IMR-90 (cell line): ENCODE data around the gene ZNF385C. TPM values are rescaled to one million over a fixed set of nuclear protein-coding genes. Genes with fewer than 3 reads are reported as not detected.

ENCODE experiments used
- ATAC-seq: fragments of 200-7000 bp; cut with Tn5 transposase; 2 replicates; pipeline ENCODE4 v1.9.1; 2020; ENCODE audit warnings: low read depth, mild to moderate bottlenecking, moderate library complexity
- BruUV-seq: library from RNA; stranded (reverse); fragments of 400-500 nt; replicated peaks from 2 replicates; lab custom pipeline; 2021; lab: Mats Ljungman, UMichigan
- CTCF ChIA-PET: fragments of 300-600 bp; formaldehyde crosslinking; extraction: SDS; loops from one replicate; lab custom pipeline; 2021; ENCODE audit warnings: antibody characterized with exemption; lab: Yijun Ruan, JAX
- POLR2A ChIA-PET: fragments of 300-600 bp; sonication (Branson Sonifier 250); formaldehyde crosslinking; loops from one replicate; lab custom pipeline; 2022; ENCODE audit warnings: antibody characterized with exemption; ENCODE audit not compliant: unreplicated experiment; lab: Charles Lee
- DNase-seq: peaks from one replicate; pipeline ENCODE4 v3.0.0; 2013
- H2AFZ ChIP-seq: replicated peaks from 2 replicates; pipeline ENCODE3; 2013; ENCODE audit warnings: low read length, mild to moderate bottlenecking; ENCODE audit not compliant: poor library complexity
- H2AK5ac ChIP-seq: 2 replicates; pipeline ENCODE4 v1.6.1; 2013; ENCODE audit warnings: low read depth, low read length, inconsistent platforms
- H2AK9ac ChIP-seq: replicated peaks from 2 replicates; pipeline ENCODE3; 2013; ENCODE audit warnings: mild to moderate bottlenecking, low read depth, low read length, moderate library complexity; ENCODE audit not compliant: poor library complexity
- H2BK120ac ChIP-seq: 2 replicates; pipeline ENCODE4 v1.6.1; 2013; ENCODE audit warnings: low read depth, low read length, inconsistent platforms
- H2BK15ac ChIP-seq: 3 replicates; pipeline ENCODE4 v1.6.1; 2013; ENCODE audit warnings: low read depth, low read length, inconsistent platforms
- H2BK20ac ChIP-seq: 2 replicates; pipeline ENCODE4 v1.6.1; 2013; ENCODE audit warnings: low read depth, mild to moderate bottlenecking, inconsistent platforms, low read length, moderate library complexity
- H2BK5ac ChIP-seq: 2 replicates; pipeline ENCODE4 v1.6.1; 2013; ENCODE audit warnings: mild to moderate bottlenecking, low read depth, low read length, inconsistent platforms; ENCODE audit not compliant: poor library complexity, severe bottlenecking
- H3K14ac ChIP-seq: replicated peaks from 2 replicates; pipeline ENCODE4 v1.6.1; 2013; ENCODE audit warnings: low read depth, low read length, inconsistent platforms
- H3K18ac ChIP-seq: 2 replicates; pipeline ENCODE4 v1.6.1; 2013; ENCODE audit warnings: low read depth, low read length, control low read depth
- H3K23ac ChIP-seq: 2 replicates; pipeline ENCODE4 v1.6.1; 2013; ENCODE audit warnings: low read depth, low read length, inconsistent platforms
- H3K27ac ChIP-seq: 2 replicates; pipeline ENCODE4 v1.5.1; 2013; ENCODE audit warnings: mild to moderate bottlenecking, control low read depth, low read length; ENCODE audit not compliant: insufficient read depth
- H3K27me3 ChIP-seq: 2 replicates; pipeline ENCODE4 v1.6.1; 2013; ENCODE audit warnings: low read length; ENCODE audit not compliant: control insufficient read depth, insufficient read depth
- H3K36me3 ChIP-seq: 2 replicates; pipeline ENCODE4 v1.6.1; 2013; ENCODE audit warnings: low read length, mixed read lengths; ENCODE audit not compliant: control insufficient read depth, insufficient read depth
- H3K4ac ChIP-seq: 2 replicates; pipeline ENCODE4 v1.6.1; 2013; ENCODE audit warnings: low read depth, low read length, inconsistent platforms
- H3K4me1 ChIP-seq: 2 replicates; pipeline ENCODE4 v1.6.1; 2013; ENCODE audit warnings: low read length, mixed read lengths; ENCODE audit not compliant: control insufficient read depth, insufficient read depth
- H3K4me2 ChIP-seq: 2 replicates; pipeline ENCODE4 v1.6.1; 2013; ENCODE audit warnings: low read depth, mild to moderate bottlenecking, control low read depth, low read length, moderate library complexity
- H3K4me3 ChIP-seq: 2 replicates; pipeline ENCODE4 v1.5.1; 2013; ENCODE audit warnings: low read depth, mild to moderate bottlenecking, control low read depth, low read length, moderate library complexity; ENCODE audit not compliant: insufficient read depth
- H3K56ac ChIP-seq: 2 replicates; pipeline ENCODE4 v1.6.1; 2013; ENCODE audit warnings: low read length, inconsistent platforms; ENCODE audit not compliant: insufficient read depth; ENCODE audit errors: extremely low read depth
- H3K79me1 ChIP-seq, 2 experiments: 2 replicates each; pipeline ENCODE4 v1.6.1; 2013; ENCODE audit warnings: low read length in 2 of 2, inconsistent platforms in 1 of 2, low read depth in 1 of 2
- H3K9ac ChIP-seq: 2 replicates; pipeline ENCODE4 v1.6.1; 2013; ENCODE audit warnings: low read depth, low read length, control low read depth
- H3K9me1 ChIP-seq: 2 replicates; pipeline ENCODE4 v1.6.1; 2013; ENCODE audit warnings: low read length, inconsistent platforms; ENCODE audit not compliant: insufficient read depth
- H3K9me3 ChIP-seq: 2 replicates; pipeline ENCODE4 v1.6.1; 2013; ENCODE audit warnings: low read length; ENCODE audit not compliant: control insufficient read depth, insufficient read depth
- H4K20me1 ChIP-seq: 2 replicates; pipeline ENCODE4 v1.6.1; 2013; ENCODE audit warnings: low read length, inconsistent platforms; ENCODE audit not compliant: insufficient read depth
- H4K5ac ChIP-seq: 2 replicates; pipeline ENCODE4 v1.6.1; 2013; ENCODE audit warnings: mild to moderate bottlenecking, low read depth, low read length, control low read depth
- H4K8ac ChIP-seq, 2 experiments: 2 replicates each; pipeline ENCODE4 v1.6.1; 2013; ENCODE audit warnings: low read depth in 2 of 2, low read length in 2 of 2, control low read depth in 1 of 2, inconsistent platforms in 1 of 2
- H4K91ac ChIP-seq: 2 replicates; pipeline ENCODE4 v1.6.1; 2013; ENCODE audit warnings: low read depth, low read length, inconsistent platforms; ENCODE audit not compliant: insufficient read depth
- NFE2L2 ChIP-seq: fragments of 150-350 bp; IDR thresholded peaks from 2 replicates; pipeline ENCODE4 v1.6.1; 2016; ENCODE audit warnings: low read depth, mild to moderate bottlenecking, low read length
- RCOR1 ChIP-seq: IDR thresholded peaks from 2 replicates; pipeline ENCODE4 v1.6.1; 2012; ENCODE audit warnings: mild to moderate bottlenecking, low read length, improper control_type of control experiment; ENCODE audit not compliant: insufficient replicate concordance
- WGBS, 2 experiments: methylation state at CpG; one replicate each; pipeline versions ENCODE4 v1.1.5 to v1.1.7; 2013; ENCODE audit warnings: missing lambda C conversion rate in 2 of 2; ENCODE audit not compliant: insufficient read length in 1 of 2; ENCODE audit errors: extremely low coverage in 2 of 2; 5-methylcytosine and 5-hydroxymethylcytosine counted together
- dilution Hi-C: fragments of 300-500 bp; cut with HindIII; formaldehyde crosslinking; loops from one replicate; pipeline ENCODE4 v1.14.3; 2018; ENCODE audit warnings: low sequenced_read_pairs; ENCODE audit not compliant: unreplicated experiment
- in situ Hi-C: fragments of 300-500 bp; cut with MboI; formaldehyde crosslinking; loops from 3 replicates; pipeline ENCODE4 v1.14.3; 2019; ENCODE audit warnings: low sequenced_read_pairs, inconsistent platforms, mixed read lengths
- intact Hi-C: fragments of 100-400 bp; cut with micrococcal nuclease; formaldehyde crosslinking; loops from 2 replicates; pipeline ENCODE4 v1.10.0; 2022
- polyA plus RNA-seq, 3 experiments: library from polyadenylated mRNA; depleted of rRNA; stranded (reverse); fragments of >200 nt; gene quantifications; 2 replicates each; pipeline ENCODE4 v1.2.3, GENCODE V29; 2012; ENCODE audit warnings: low replicate concordance in 1 of 3
- total RNA-seq: library from RNA; depleted of rRNA; stranded (reverse); fragments of >200 nt; gene quantifications from 2 replicates; pipeline ENCODE4 v1.2.3, GENCODE V29; 2012
- TF ChIP-seq, protein P1 (sequence below): fragments of 150-350 bp; IDR thresholded peaks from 2 replicates; pipeline ENCODE4 v1.6.1; 2016; ENCODE audit warnings: low read depth, mild to moderate bottlenecking, low read length, moderate library complexity, borderline replicate concordance

Gene ZNF385C
- total and polyA plus RNA-seq, 2 of the 4 experiments (the other 2 are of a cell fraction) = not detected

DNA sequence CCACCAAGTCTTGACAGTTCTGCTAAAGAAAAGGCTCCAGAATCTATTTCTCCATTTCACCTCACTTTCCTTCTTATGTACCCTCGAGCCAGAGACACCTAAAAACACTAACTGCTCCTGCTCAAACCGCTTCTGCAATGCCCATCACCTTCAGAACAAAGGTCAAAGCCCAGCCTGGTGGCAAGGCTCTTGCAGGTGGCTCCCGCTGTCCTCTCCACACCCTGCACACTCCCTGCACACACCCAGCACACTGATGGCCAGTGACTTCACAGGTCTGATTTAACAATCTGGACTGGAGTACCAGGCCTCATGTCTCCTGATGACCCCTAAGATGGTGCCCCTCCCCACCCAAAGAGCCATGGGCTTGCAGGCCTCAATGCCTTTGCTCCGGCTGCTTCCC is 38.0 kb downstream of the ZNF385C start:
- H4K91ac ChIP-seq = no peak overlapping the region
- no peak for DNase-seq
- WGBS, 2 experiments = 50% methylated on average over 2 of the region's 4 CpGs; no CpG with 5 or more reads in 1 of the 2 experiments
- BruUV-seq = no TSS peak
- H2AK9ac ChIP-seq = peak overlapping the region; percentile 90
- H3K14ac ChIP-seq = no peak overlapping the region
- H4K5ac ChIP-seq = no peak overlapping the region
- H2BK15ac ChIP-seq = no peak overlapping the region
- peaks cover 52% of the 10 kb centered on the region for H3K27me3 ChIP-seq
- in situ Hi-C loops (no loop called here), dilution Hi-C loops (no loop called here), intact Hi-C loops (no loop called here)
- H3K4me2 ChIP-seq = no peak overlapping the region
- H3K27ac ChIP-seq = no peak overlapping the region
- H3K56ac ChIP-seq = no peak overlapping the region
- H3K36me3 ChIP-seq = no peaks in the 10 kb centered on the region
- H3K79me1 ChIP-seq = no peaks in the 10 kb centered on the region
- H3K9me3 ChIP-seq = no peaks in the 10 kb centered on the region
- H3K18ac ChIP-seq = no peak overlapping the region
- H2AK5ac ChIP-seq = no peak overlapping the region
- no peak for ATAC-seq
- no peak overlapping the region for H3K4me3 ChIP-seq
- H3K23ac ChIP-seq = no peak overlapping the region
- TF ChIP-seq RCOR1 (no peak), NFE2L2 (no peak)
- TF ChIP-seq, protein P1, sequence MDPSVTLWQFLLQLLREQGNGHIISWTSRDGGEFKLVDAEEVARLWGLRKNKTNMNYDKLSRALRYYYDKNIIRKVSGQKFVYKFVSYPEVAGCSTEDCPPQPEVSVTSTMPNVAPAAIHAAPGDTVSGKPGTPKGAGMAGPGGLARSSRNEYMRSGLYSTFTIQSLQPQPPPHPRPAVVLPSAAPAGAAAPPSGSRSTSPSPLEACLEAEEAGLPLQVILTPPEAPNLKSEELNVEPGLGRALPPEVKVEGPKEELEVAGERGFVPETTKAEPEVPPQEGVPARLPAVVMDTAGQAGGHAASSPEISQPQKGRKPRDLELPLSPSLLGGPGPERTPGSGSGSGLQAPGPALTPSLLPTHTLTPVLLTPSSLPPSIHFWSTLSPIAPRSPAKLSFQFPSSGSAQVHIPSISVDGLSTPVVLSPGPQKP = no peak
- ChIA-PET POLR2A (no interaction called here), CTCF (no interaction called here)
- H3K4ac ChIP-seq = no peak overlapping the region
- H3K9ac ChIP-seq = no peak overlapping the region
- H3K9me1 ChIP-seq = peaks cover 3% of the 10 kb centered on the region; the same call in 1 of the 2 replicates
- H2BK120ac ChIP-seq = no peak overlapping the region
- H2AFZ ChIP-seq = no peak overlapping the region
- no peak overlapping the region for H2BK5ac ChIP-seq
- H4K8ac ChIP-seq = no peak overlapping the region
- H3K4me1 ChIP-seq = no peaks in the 10 kb centered on the region
- no peak overlapping the region for H2BK20ac ChIP-seq
- H4K20me1 ChIP-seq = no peaks in the 10 kb centered on the region
